ENCODE results near the gene MMS19.
A peak's percentile ranks its signal among the peaks of the same experiment; 100 is the strongest.
"Not testable (repeated sequence)": the region's sequence is repeated elsewhere in the genome, so short reads cannot be mapped to it uniquely, and the experiment has no call there.

The MMS19 gene

GRCh38 chr10:97503406-97503805 is 5.2 kb upstream of the MMS19 start:
- no peak for DNase-seq (ENCODE audit: low spot score)

GRCh38 chr10:97502916-97503315 is 4.7 kb upstream of the MMS19 start:
- DNase-seq (ENCODE audit: low spot score), result no peak

GRCh38 chr10:97500297-97500575 is 2.0 kb upstream of the MMS19 start:
- DNase-seq (ENCODE audit: low spot score), result no peak

DNA sequence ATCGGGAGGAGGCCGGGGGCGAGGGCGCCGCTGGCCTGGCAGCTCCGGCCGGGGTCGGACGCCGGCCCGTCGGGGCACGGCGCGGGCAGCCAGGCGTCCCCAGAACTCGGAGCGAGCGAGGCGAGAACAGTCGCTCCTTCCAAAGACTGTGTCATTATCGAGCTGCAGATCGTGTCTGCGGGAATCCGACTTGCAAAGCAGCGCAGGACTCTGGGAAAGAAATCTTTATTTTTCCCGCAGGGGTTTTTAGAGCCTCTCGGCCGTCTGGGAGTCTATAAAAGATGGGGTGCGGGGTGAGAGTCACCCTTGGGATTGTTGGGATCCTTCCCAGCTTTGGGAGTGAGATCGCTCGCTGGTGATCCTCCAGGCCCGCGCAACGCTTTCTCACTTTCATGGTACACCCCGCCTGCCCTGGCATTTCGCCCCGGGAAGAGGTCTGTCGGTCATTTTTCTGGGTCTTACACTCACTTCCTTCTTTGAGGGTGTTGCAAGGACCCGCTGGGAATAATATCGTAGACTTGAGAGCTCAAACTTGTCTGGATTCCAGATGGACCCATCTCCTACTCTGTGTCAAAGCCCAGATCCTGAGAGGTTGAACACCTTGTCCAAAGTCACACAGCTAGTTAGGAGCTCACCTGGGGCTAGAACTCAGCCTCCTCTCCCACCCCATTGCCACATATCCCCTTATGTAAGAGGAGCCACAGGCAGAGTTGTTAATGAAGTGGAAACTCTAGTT is 1.5 kb upstream of the MMS19 start:
- DNase-seq (ENCODE audit: low spot score), result no peak

DNA sequence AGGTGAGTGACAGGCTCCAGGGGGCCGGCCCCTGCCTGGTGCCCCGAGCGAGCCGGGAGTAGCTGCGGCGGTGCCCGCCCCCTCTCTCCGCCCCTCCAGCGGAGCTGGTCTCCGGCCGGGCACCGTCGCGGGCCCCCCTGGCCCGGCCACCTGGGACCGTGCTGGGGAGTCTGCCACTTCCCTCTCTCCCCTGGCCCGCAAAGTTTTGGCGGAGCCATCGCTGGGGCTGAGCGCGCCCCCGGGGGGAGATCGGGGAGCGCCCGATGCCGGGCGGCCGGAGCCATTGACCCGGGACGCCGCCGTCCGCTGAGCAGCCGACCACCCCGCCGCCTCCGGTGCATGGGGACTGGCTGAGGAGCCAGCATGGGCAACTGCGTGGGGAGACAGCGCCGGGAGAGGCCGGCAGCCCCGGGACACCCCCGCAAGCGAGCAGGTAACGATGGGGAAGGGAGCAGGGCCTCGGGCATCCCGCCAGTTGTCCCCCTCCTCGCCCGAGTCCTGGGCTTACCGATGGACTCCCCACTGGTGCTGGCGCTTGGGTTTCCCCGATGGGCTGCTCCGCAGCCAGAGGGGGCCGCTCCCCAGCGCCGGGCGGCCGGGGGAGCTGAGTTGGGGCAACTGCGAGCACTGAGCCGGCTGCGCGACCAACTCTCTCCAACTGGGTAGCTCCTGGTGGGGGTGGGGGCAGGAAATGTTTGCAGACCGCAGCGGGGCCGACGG is 779 bp upstream of the MMS19 start, which contains the start of gene UBTD1:
TSS of gene UBTD1 (plus strand) at position 84 of the 720 bp plus-strand sequence. CDS start at position 364, 280 bp downstream.
- no peak for DNase-seq (ENCODE audit: low spot score)

DNA sequence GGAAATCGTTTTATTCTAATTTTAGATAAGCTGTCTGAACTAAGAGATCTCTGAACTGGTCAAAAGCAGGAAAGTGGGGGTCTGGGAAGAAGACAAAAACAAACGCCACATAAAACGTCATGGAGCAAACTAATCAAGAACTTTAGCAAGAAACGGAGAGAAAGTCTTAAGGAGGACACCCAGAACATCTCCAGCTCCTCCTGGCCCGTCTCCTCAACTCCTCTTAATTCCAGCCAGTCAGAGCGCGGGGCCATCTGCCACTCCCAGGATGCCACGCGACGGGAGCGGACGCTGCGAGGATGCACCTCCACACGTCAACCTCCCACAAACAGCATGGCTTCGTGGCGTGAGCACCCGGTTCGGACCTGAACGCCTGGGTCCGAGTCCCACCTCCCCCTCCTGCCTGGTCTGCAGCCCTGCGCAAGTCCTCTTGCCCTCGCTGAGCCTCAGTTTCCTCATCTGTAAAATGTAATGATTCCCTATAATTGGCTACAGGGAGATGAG is 598 bp downstream of the MMS19 start:
- peak; percentile 91 for DNase-seq (ENCODE audit: low spot score)

GRCh38 chr10:97494863-97495506 is 3.2 kb downstream of the MMS19 start:
- no peak for DNase-seq (ENCODE audit: low spot score)

GRCh38 chr10:97494151-97494550 is 4.1 kb downstream of the MMS19 start:
- DNase-seq (ENCODE audit: low spot score), result no peak

- DNase-seq (ENCODE audit: low spot score), result no peak
Measured at GRCh38 chr10:97490592-97490991, 7.6 kb downstream of the MMS19 start.

GRCh38 chr10:97485647-97486281 is 12.5 kb downstream of the MMS19 start:
- no peak for DNase-seq (ENCODE audit: low spot score)

GRCh38 chr10:97483921-97484320 is 14.3 kb downstream of the MMS19 start:
- DNase-seq (ENCODE audit: low spot score), result no peak

- DNase-seq (ENCODE audit: low spot score), result no peak
Measured at GRCh38 chr10:97483506-97483905, 14.7 kb downstream of the MMS19 start.

GRCh38 chr10:97482381-97482780 is 15.8 kb downstream of the MMS19 start:
- DNase-seq (ENCODE audit: low spot score), result no peak

GRCh38 chr10:97481071-97481470 is 17.2 kb downstream of the MMS19 start:
- no peak for DNase-seq (ENCODE audit: low spot score)

DNA sequence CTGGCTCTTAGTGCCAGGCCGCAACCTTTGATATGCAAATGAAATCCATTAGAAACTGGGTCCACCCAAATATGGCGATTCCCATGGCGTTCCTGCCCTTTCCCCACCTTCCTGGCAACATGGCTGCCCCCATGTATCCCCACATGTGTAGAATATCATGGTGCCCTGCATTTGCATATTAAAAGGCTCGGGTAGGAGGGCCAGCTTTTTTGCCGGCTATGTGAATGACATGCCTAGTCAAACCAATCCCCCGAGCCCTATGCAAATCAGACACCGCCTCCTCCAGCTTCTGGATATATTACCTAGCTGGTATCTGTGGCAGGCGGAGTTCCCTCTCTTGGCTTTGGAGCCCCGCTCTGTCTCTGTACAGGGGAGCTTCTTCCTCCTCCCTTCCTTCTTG is 18.3 kb downstream of the MMS19 start:
- peak; percentile 73 for DNase-seq (ENCODE audit: low spot score)

DNA sequence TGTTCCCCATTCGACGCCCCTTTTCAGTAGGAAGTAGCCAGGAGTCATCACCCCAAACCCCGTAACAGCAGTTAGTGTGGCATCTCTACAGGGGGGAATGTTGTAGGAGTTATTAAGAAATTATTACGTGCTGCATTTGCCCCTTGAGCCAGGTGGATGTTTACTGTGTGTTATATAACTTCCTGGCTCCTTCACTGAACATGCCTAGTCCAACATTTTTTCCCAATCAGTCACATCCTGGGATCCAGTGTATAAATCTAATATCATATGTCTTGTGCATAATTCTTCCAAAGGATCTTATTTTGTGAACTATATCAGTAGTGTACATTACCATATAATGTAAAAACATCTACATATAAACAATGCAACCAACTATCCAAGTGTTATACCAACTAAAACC is 18.8 kb downstream of the MMS19 start:
- DNase-seq (ENCODE audit: low spot score), result not testable (repeated sequence)

- DNase-seq (ENCODE audit: low spot score), result no peak
Measured at GRCh38 chr10:97475936-97476594, 22.2 kb downstream of the MMS19 start.

DNA sequence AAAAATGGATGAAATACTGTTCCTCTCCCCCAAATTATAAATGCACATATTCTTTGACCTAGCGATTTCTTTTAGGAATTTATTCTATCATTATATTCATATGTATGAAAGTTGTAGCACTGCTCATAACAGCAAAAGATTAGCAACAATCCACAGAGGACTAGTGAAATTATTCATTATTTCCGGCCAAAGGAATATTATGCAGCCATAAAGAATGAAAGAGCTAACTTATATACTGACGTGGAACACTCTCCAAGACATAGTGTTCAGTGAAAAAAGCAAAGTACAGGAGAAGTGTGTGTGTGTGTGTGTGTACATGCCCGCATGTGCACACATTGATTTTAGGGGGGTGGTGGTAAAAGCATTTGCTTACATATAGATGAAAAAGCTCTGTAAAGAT is 23.3 kb downstream of the MMS19 start:
- DNase-seq (ENCODE audit: low spot score), result no peak

- DNase-seq (ENCODE audit: low spot score), result not testable (repeated sequence)
Measured at GRCh38 chr10:97468781-97469180, 29.4 kb downstream of the MMS19 start.

- peak; percentile 75 for DNase-seq (ENCODE audit: low spot score)
Measured at GRCh38 chr10:97468162-97468561, 30.1 kb downstream of the MMS19 start.

DNA sequence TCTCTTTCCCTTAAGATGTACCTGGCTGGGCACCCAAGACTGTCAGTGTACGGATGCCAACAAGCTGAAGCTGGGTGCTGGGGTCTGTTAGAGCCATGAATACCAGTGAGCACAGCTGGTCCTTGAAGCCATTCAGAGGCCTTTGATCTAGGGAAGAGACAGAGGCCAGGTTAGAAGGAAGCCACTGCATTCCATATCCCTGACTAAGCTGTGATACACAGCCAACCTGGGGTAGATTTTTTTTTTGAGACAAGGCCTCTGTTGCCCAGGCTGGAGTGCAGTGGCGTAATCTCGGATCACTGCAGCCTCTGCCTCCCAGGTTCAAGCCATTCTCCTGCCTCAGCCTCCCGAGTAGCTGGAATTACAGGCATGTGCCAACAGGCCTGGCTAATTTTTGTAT is 31.5 kb downstream of the MMS19 start:
- DNase-seq (ENCODE audit: low spot score), result no peak

GRCh38 chr10:97465982-97466381 is 32.2 kb downstream of the MMS19 start:
- no peak for DNase-seq (ENCODE audit: low spot score)

All from NAMALWA (cell line).